OCI-LY3 (cell line): ENCODE measurements around the gene MLXIP.

Source experiments
- H2AFZ ChIP-seq: fragments of 200-600, 300-600 bp; shearing (Covaris generic); 2 replicates; pipeline ENCODE4 v1.6.0; 2014; ENCODE audit warnings: antibody characterized with exemption, low read depth, low read length
- H3K27ac ChIP-seq: fragments of 200-600, 300-600 bp; sonication (generic); 2 replicates; pipeline ENCODE4 v1.5.1; 2014; ENCODE audit warnings: mild to moderate bottlenecking, low read length, moderate library complexity, mixed read lengths
- H3K27me3 ChIP-seq: fragments of 200-600, 300-600 bp; sonication (generic); 2 replicates; pipeline ENCODE4 v1.6.1; 2014; ENCODE audit warnings: low read depth, low read length, mixed read lengths
- H3K36me3 ChIP-seq: fragments of 200-600, 300-600 bp; sonication (generic); replicated peaks from 2 replicates; pipeline ENCODE3; 2014; ENCODE audit warnings: low read depth, low read length, mixed read lengths
- H3K4me1 ChIP-seq: fragments of 300-600, 200-600 bp; sonication (generic); 2 replicates; pipeline ENCODE4 v1.6.1; 2014; ENCODE audit warnings: low read length, mixed read lengths
- H3K4me2 ChIP-seq: fragments of 200-600, 300-600 bp; sonication (generic); 2 replicates; pipeline ENCODE4 v1.6.1; 2014; ENCODE audit warnings: low read length, mixed read lengths
- H3K4me3 ChIP-seq: fragments of 300-600, 200-600 bp; sonication (generic); 2 replicates; pipeline ENCODE4 v1.5.1; 2014; ENCODE audit warnings: antibody characterized with exemption, mild to moderate bottlenecking, low read length, moderate library complexity
- H3K79me2 ChIP-seq: fragments of 300-600, 200-600 bp; shearing (Covaris generic); 2 replicates; pipeline ENCODE4 v1.6.1; 2014; ENCODE audit warnings: mild to moderate bottlenecking, low read length, mixed read lengths
- H3K9ac ChIP-seq: fragments of 300-600, 200-600 bp; shearing (Covaris generic); 2 replicates; pipeline ENCODE4 v1.6.0; 2014; ENCODE audit warnings: mild to moderate bottlenecking, low read length, moderate library complexity
- H3K9me3 ChIP-seq: fragments of 200-600, 300-600 bp; shearing (Covaris generic); 2 replicates; pipeline ENCODE4 v1.6.1; 2014; ENCODE audit warnings: low read length, mixed read lengths; ENCODE audit not compliant: insufficient read depth
- H4K20me1 ChIP-seq: fragments of 200-600, 300-600 bp; sonication (generic); 2 replicates; pipeline ENCODE4 v1.6.1; 2016; ENCODE audit warnings: low read length, mixed read lengths; ENCODE audit not compliant: insufficient read depth
- CTCF ChIP-seq: fragments of 200-600, 300-600 bp; sonication (generic); IDR thresholded peaks from 2 replicates; pipeline ENCODE4 v1.5.1; 2014; ENCODE audit warnings: antibody characterized with exemption, low read length, low read depth
- EZH2phosphoT487 ChIP-seq: fragments of 200-600 bp; shearing (Covaris generic); IDR thresholded peaks from 2 replicates; pipeline ENCODE4 v1.6.1; 2018; ENCODE audit warnings: antibody characterized with exemption, mixed run types, low read depth

MLXIP gene

GRCh38 chr12:122090759-122091515 lies 12.4 kb downstream of the MLXIP start:
- peaks cover 25% of the 10 kb centered on the region for H3K36me3 ChIP-seq

GRCh38 chr12:122093098-122093883 lies 14.7 kb downstream of the MLXIP start:
- Histone ChIP-seq H3K36me3 (peaks cover 23% of the 10 kb centered on the region), H3K4me1 (no peaks in the 10 kb centered on the region), H3K79me2 (peaks cover 73% of the 10 kb centered on the region)

More at GRCh38 chr12:122090759-122091515, 12.4 kb downstream of the MLXIP start:
- TF ChIP-seq EZH2phosphoT487: no peak
- no peak for TF ChIP-seq CTCF
- Histone ChIP-seq H3K4me1 (no peaks in the 10 kb centered on the region), H3K79me2 (peaks cover 70% of the 10 kb centered on the region), H3K4me3 (no peak overlapping the region), H3K9ac (no peak overlapping the region), H4K20me1 (peaks cover 19% of the 10 kb centered on the region), H3K4me2 (no peak overlapping the region), H2AFZ (no peak overlapping the region), H3K27me3 (no peaks in the 10 kb centered on the region), H3K9me3 (no peaks in the 10 kb centered on the region; the same call in 1 of the 2 replicates), H3K27ac (no peak overlapping the region)

GRCh38 chr12:122094137-122094734 lies 15.7 kb downstream of the MLXIP start:
- Histone ChIP-seq H2AFZ (no peak overlapping the region), H3K79me2 (peaks cover 76% of the 10 kb centered on the region), H3K27ac (no peak overlapping the region), H3K4me3 (no peak overlapping the region), H3K36me3 (peaks cover 22% of the 10 kb centered on the region), H3K4me2 (no peak overlapping the region), H3K9ac (no peak overlapping the region), H4K20me1 (peaks cover 32% of the 10 kb centered on the region), H3K27me3 (no peaks in the 10 kb centered on the region), H3K9me3 (no peaks in the 10 kb centered on the region; the same call in 1 of the 2 replicates), H3K4me1 (no peaks in the 10 kb centered on the region)
- TF ChIP-seq CTCF (no peak), EZH2phosphoT487 (no peak)

More at GRCh38 chr12:122093098-122093883, 14.7 kb downstream of the MLXIP start:
- no peak overlapping the region for H3K27ac ChIP-seq
- peaks cover 27% of the 10 kb centered on the region for H4K20me1 ChIP-seq
- TF ChIP-seq EZH2phosphoT487 (no peak), CTCF (no peak)
- no peaks in the 10 kb centered on the region for H3K27me3 ChIP-seq
- H3K9ac ChIP-seq: no peak overlapping the region
- H3K9me3 ChIP-seq: no peaks in the 10 kb centered on the region; the same call in 1 of the 2 replicates
- H2AFZ ChIP-seq: no peak overlapping the region
- H3K4me2 ChIP-seq: no peak overlapping the region
- no peak overlapping the region for H3K4me3 ChIP-seq
